HEK293 (cell line): ENCODE data around the gene TSHR.

Experiments used
- CTCF ChIA-PET: fragments of 350-600 bp; formaldehyde crosslinking; extraction: SDS; loops from one replicate; lab custom pipeline; 2021; ENCODE audit warnings: antibody characterized with exemption; lab: Yijun Ruan, JAX
- POLR2A ChIA-PET: fragments of 300-600 bp; formaldehyde crosslinking; extraction: SDS; loops from one replicate; lab custom pipeline; 2020; ENCODE audit warnings: antibody characterized with exemption, inconsistent platforms; lab: Yijun Ruan, JAX
- H3K27ac ChIP-seq: fragments of 200-500 bp; sonication (Bioruptor generic); 2 replicates; pipeline ENCODE4 v1.5.1; 2014; ENCODE audit warnings: low read depth, low read length, control low read depth, inconsistent platforms; ENCODE audit errors: extremely low read depth
- H3K36me3 ChIP-seq, 2 experiments: fragments of 200-500 bp in 1 of 2; sonication (Bioruptor generic) in 1 of 2; 1 replicate in 1 of 2; 2 replicates in 1 of 2; pipeline ENCODE4 v1.5.1; 2014 to 2017; ENCODE audit warnings: inconsistent platforms in 2 of 2, low read length in 2 of 2; ENCODE audit not compliant: control insufficient read depth in 2 of 2, insufficient read depth in 1 of 2
- H3K4me1 ChIP-seq: fragments of 200-500 bp; sonication (Bioruptor generic); 2 replicates; pipeline ENCODE4 v1.5.1; 2014; ENCODE audit warnings: mild to moderate bottlenecking, low read length, inconsistent platforms; ENCODE audit not compliant: control insufficient read depth, insufficient read depth
- H3K4me3 ChIP-seq: 2 replicates; pipeline ENCODE4 v1.5.1; 2011; ENCODE audit warnings: low read depth, mild to moderate bottlenecking, control low read depth, low read length, moderate library complexity
- H3K9me3 ChIP-seq: fragments of 200-500 bp; sonication (Bioruptor generic); 2 replicates; pipeline ENCODE4 v1.5.1; 2014; ENCODE audit warnings: low read depth, low read length, inconsistent platforms; ENCODE audit not compliant: control insufficient read depth, insufficient read depth
- GFI1B ChIP-seq: fragments of 450-650 bp; formaldehyde crosslinking; IDR thresholded peaks from 2 replicates; pipeline ENCODE4 v1.5.1; 2016; ENCODE audit warnings: missing biosample characterization, missing genetic modification characterization
- OVOL3 ChIP-seq: fragments of 450-650 bp; formaldehyde crosslinking; IDR thresholded peaks from 2 replicates; pipeline ENCODE4 v1.5.1; 2016; ENCODE audit warnings: missing biosample characterization, missing genetic modification characterization
- ZBTB26 ChIP-seq: fragments of 450-650 bp; formaldehyde crosslinking; optimal IDR thresholded peaks from 2 replicates; pipeline ENCODE3; 2016; ENCODE audit warnings: missing biosample characterization, mild to moderate bottlenecking, missing genetic modification characterization
- ZBTB48 ChIP-seq: fragments of 450-650 bp; formaldehyde crosslinking; IDR thresholded peaks from 2 replicates; pipeline ENCODE4 v1.5.1; 2016; ENCODE audit warnings: missing biosample characterization, missing genetic modification characterization
- ZFP69B ChIP-seq: fragments of 450-650 bp; formaldehyde crosslinking; IDR thresholded peaks from 2 replicates; pipeline ENCODE4 v1.5.1; 2016; ENCODE audit warnings: missing biosample characterization, missing genetic modification characterization
- ZNF10 ChIP-seq: fragments of 450-650 bp; formaldehyde crosslinking; IDR thresholded peaks from 2 replicates; pipeline ENCODE4 v1.5.1; 2017; ENCODE audit warnings: missing biosample characterization, missing genetic modification characterization
- ZNF138 ChIP-seq: fragments of 450-650 bp; formaldehyde crosslinking; IDR thresholded peaks from 2 replicates; pipeline ENCODE4 v1.5.1; 2016; ENCODE audit warnings: missing biosample characterization, missing genetic modification characterization, borderline replicate concordance
- ZNF157 ChIP-seq: fragments of 450-650 bp; formaldehyde crosslinking; IDR thresholded peaks from 2 replicates; pipeline ENCODE4 v1.5.1; 2016; ENCODE audit warnings: missing biosample characterization, missing genetic modification characterization
- ZNF311 ChIP-seq: fragments of 450-650 bp; formaldehyde crosslinking; IDR thresholded peaks from 2 replicates; pipeline ENCODE4 v1.5.1; 2017; ENCODE audit warnings: missing biosample characterization, missing genetic modification characterization, borderline replicate concordance
- ZNF341 ChIP-seq: fragments of 450-650 bp; formaldehyde crosslinking; IDR thresholded peaks from 2 replicates; pipeline ENCODE4; 2016; ENCODE audit warnings: low read depth, missing biosample characterization, missing genetic modification characterization
- ZNF426 ChIP-seq: fragments of 450-650 bp; formaldehyde crosslinking; IDR thresholded peaks from 2 replicates; pipeline ENCODE4 v1.5.1; 2017; ENCODE audit warnings: missing biosample characterization, missing genetic modification characterization, mild to moderate bottlenecking, inconsistent platforms, moderate library complexity
- ZNF501 ChIP-seq: fragments of 450-650 bp; formaldehyde crosslinking; IDR thresholded peaks from 2 replicates; pipeline ENCODE4 v1.5.1; 2016; ENCODE audit warnings: missing biosample characterization, missing genetic modification characterization
- ZNF514 ChIP-seq: fragments of 450-650 bp; formaldehyde crosslinking; IDR thresholded peaks from 2 replicates; pipeline ENCODE4 v1.5.1; 2016; ENCODE audit warnings: missing biosample characterization, missing genetic modification characterization
- ZNF521 ChIP-seq: fragments of 450-650 bp; formaldehyde crosslinking; IDR thresholded peaks from 2 replicates; pipeline ENCODE4 v1.5.1; 2017; ENCODE audit warnings: missing biosample characterization, mild to moderate bottlenecking, missing genetic modification characterization
- ZNF610 ChIP-seq: fragments of 450-650 bp; formaldehyde crosslinking; IDR thresholded peaks from 2 replicates; pipeline ENCODE4 v1.5.1; 2016; ENCODE audit warnings: missing biosample characterization, missing genetic modification characterization, borderline replicate concordance
- ZNF621 ChIP-seq: fragments of 450-650 bp; formaldehyde crosslinking; IDR thresholded peaks from 2 replicates; pipeline ENCODE4 v1.5.1; 2017; ENCODE audit warnings: missing biosample characterization, missing genetic modification characterization
- ZNF629 ChIP-seq: fragments of 450-650 bp; formaldehyde crosslinking; IDR thresholded peaks from 2 replicates; pipeline ENCODE4 v1.5.1; 2017; ENCODE audit warnings: missing biosample characterization, missing genetic modification characterization
- ZNF837 ChIP-seq: fragments of 450-650 bp; formaldehyde crosslinking; IDR thresholded peaks from 2 replicates; pipeline ENCODE4 v1.5.1; 2016; ENCODE audit warnings: missing biosample characterization, missing genetic modification characterization
- ZNF843 ChIP-seq: fragments of 450-650 bp; formaldehyde crosslinking; IDR thresholded peaks from 2 replicates; pipeline ENCODE4 v1.5.1; 2016; ENCODE audit warnings: missing biosample characterization, missing genetic modification characterization
- TF ChIP-seq, protein P1 (sequence below): fragments of 450-650 bp; formaldehyde crosslinking; IDR thresholded peaks from 2 replicates; pipeline ENCODE4 v1.5.1; 2016; ENCODE audit warnings: missing biosample characterization, missing genetic modification characterization
- TF ChIP-seq, protein P2 (sequence below): fragments of 450-650 bp; formaldehyde crosslinking; IDR thresholded peaks from 2 replicates; pipeline ENCODE4 v1.5.1; 2016; ENCODE audit warnings: missing biosample characterization, missing genetic modification characterization
- TF ChIP-seq, protein P3 (sequence below): fragments of 450-650 bp; formaldehyde crosslinking; conservative IDR thresholded peaks from 2 replicates; pipeline ENCODE4 v1.5.1; 2016; ENCODE audit warnings: low read depth, missing biosample characterization, missing genetic modification characterization
- TF ChIP-seq, protein P4 (sequence below): fragments of 450-650 bp; formaldehyde crosslinking; IDR thresholded peaks from 2 replicates; pipeline ENCODE4 v1.5.1; 2016; ENCODE audit warnings: missing biosample characterization, missing genetic modification characterization, borderline replicate concordance

Gene TSHR

DNA sequence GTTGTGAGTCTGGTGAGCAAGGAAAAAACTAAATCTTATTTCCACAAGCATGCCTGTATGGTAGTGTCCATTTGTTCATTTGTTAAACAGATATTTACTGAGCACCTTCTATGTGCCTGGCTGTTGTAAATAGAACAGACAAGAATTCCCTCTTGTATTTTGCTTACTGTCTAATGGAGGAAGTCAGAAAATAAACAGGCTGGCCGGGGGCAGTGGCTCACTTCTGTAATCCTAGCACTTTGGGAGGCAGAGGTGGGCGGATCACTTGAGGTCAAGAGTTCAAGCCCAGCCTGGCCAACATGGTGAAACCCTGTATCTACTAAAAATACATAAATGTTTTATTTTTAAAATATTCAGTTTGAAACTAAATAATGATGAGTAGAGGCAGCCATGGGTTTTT lies 186.0 kb downstream of the TSHR start:
- POLR2A ChIA-PET = no interaction called here
- Histone ChIP-seq H3K4me1 (no peaks in the 10 kb centered on the region), H3K36me3 (no peaks in the 10 kb centered on the region), H3K9me3 (no peaks in the 10 kb centered on the region), H3K27ac (no peak overlapping the region), H3K4me3 (no peak overlapping the region)
- TF ChIP-seq ZBTB26 (no peak), ZNF157 (no peak), ZNF501 (no peak)
- CTCF ChIA-PET = no interaction called here

DNA sequence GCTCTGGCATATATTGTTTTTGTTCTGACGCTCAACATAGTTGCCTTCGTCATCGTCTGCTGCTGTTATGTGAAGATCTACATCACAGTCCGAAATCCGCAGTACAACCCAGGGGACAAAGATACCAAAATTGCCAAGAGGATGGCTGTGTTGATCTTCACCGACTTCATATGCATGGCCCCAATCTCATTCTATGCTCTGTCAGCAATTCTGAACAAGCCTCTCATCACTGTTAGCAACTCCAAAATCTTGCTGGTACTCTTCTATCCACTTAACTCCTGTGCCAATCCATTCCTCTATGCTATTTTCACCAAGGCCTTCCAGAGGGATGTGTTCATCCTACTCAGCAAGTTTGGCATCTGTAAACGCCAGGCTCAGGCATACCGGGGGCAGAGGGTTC lies 188.4 kb downstream of the TSHR start:
- Histone ChIP-seq H3K36me3 (no peaks in the 10 kb centered on the region), H3K9me3 (no peaks in the 10 kb centered on the region), H3K27ac (no peak overlapping the region)
- POLR2A ChIA-PET = no interaction called here
- CTCF ChIA-PET = no interaction called here
- TF ChIP-seq ZBTB48 (tag by site-specific recombination) = no peak
- TF ChIP-seq OVOL3 (tag by site-specific recombination) = no peak
- TF ChIP-seq ZNF426 = no peak
- no peak for TF ChIP-seq ZNF341 (tag by site-specific recombination)
- TF ChIP-seq ZNF843 = no peak
- no peak for TF ChIP-seq ZNF621
- TF ChIP-seq ZNF521 = no peak
- TF ChIP-seq, protein P1, sequence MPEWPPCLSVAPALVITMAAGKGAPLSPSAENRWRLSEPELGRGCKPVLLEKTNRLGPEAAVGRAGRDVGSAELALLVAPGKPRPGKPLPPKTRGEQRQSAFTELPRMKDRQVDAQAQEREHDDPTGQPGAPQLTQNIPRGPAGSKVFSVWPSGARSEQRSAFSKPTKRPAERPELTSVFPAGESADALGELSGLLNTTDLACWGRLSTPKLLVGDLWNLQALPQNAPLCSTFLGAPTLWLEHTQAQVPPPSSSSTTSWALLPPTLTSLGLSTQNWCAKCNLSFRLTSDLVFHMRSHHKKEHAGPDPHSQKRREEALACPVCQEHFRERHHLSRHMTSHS (tag by site-specific recombination) = no peak
- no peak for TF ChIP-seq ZNF311 (tag by site-specific recombination)
- no peak for TF ChIP-seq ZNF610 (tag by site-specific recombination)
- TF ChIP-seq ZNF629 = no peak
- TF ChIP-seq, protein P2, sequence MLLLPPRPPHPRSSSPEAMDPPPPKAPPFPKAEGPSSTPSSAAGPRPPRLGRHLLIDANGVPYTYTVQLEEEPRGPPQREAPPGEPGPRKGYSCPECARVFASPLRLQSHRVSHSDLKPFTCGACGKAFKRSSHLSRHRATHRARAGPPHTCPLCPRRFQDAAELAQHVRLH (tag by site-specific recombination) = no peak
- TF ChIP-seq, protein P3, sequence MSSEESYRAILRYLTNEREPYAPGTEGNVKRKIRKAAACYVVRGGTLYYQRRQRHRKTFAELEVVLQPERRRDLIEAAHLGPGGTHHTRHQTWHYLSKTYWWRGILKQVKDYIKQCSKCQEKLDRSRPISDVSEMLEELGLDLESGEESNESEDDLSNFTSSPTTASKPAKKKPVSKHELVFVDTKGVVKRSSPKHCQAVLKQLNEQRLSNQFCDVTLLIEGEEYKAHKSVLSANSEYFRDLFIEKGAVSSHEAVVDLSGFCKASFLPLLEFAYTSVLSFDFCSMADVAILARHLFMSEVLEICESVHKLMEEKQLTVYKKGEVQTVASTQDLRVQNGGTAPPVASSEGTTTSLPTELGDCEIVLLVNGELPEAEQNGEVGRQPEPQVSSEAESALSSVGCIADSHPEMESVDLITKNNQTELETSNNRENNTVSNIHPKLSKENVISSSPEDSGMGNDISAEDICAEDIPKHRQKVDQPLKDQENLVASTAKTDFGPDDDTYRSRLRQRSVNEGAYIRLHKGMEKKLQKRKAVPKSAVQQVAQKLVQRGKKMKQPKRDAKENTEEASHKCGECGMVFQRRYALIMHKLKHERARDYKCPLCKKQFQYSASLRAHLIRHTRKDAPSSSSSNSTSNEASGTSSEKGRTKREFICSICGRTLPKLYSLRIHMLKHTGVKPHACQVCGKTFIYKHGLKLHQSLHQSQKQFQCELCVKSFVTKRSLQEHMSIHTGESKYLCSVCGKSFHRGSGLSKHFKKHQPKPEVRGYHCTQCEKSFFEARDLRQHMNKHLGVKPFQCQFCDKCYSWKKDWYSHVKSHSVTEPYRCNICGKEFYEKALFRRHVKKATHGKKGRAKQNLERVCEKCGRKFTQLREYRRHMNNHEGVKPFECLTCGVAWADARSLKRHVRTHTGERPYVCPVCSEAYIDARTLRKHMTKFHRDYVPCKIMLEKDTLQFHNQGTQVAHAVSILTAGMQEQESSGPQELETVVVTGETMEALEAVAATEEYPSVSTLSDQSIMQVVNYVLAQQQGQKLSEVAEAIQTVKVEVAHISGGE = no peak
- TF ChIP-seq ZNF514 (tag by site-specific recombination) = no peak
- TF ChIP-seq, protein P4, sequence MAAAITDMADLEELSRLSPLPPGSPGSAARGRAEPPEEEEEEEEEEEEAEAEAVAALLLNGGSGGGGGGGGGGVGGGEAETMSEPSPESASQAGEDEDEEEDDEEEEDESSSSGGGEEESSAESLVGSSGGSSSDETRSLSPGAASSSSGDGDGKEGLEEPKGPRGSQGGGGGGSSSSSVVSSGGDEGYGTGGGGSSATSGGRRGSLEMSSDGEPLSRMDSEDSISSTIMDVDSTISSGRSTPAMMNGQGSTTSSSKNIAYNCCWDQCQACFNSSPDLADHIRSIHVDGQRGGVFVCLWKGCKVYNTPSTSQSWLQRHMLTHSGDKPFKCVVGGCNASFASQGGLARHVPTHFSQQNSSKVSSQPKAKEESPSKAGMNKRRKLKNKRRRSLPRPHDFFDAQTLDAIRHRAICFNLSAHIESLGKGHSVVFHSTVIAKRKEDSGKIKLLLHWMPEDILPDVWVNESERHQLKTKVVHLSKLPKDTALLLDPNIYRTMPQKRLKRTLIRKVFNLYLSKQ (tag by site-specific recombination) = no peak
- TF ChIP-seq ZNF837 (tag by site-specific recombination) = no peak
- TF ChIP-seq GFI1B = no peak
- TF ChIP-seq ZFP69B (tag by site-specific recombination) = no peak
- TF ChIP-seq ZNF10 = no peak
- TF ChIP-seq ZNF138 = no peak
- TF ChIP-seq, all 188 proteins: peak for 0
- Histone ChIP-seq H3K4me1 (no peaks in the 10 kb centered on the region), H3K4me3 (no peak overlapping the region)
